IgD-negative memory B cell (primary cell): ENCODE results near the gene UBE2E1. TPM values are rescaled to one million over a fixed set of nuclear protein-coding genes. Genes with fewer than 3 reads are reported as not detected.
A peak's percentile ranks its signal among the peaks of the same experiment; 100 is the strongest.

Source experiments
- H3K27ac Mint-ChIP-seq, 3 donors: one replicate each; pipeline ENCODE4 v1.8.0; 2020 to 2022; ENCODE audit warnings: mild to moderate bottlenecking in 3 of 3, mixed read lengths in 3 of 3, moderate library complexity in 1 of 3
- H3K27me3 Mint-ChIP-seq: one replicate; pipeline ENCODE4 v1.8.0; 2021; ENCODE audit warnings: mixed read lengths
- H3K36me3 Mint-ChIP-seq: one replicate; pipeline ENCODE4 v1.8.0; 2020; ENCODE audit warnings: mild to moderate bottlenecking, mixed read lengths
- H3K4me1 Mint-ChIP-seq, 3 donors: one replicate each; pipeline ENCODE4 v1.8.0; 2020 to 2022; ENCODE audit warnings: mixed read lengths in 3 of 3, mild to moderate bottlenecking in 1 of 3
- H3K4me3 Mint-ChIP-seq, 4 donors: one replicate each; pipeline ENCODE4 v1.8.0; 2020 to 2022; ENCODE audit warnings: mild to moderate bottlenecking in 4 of 4, mixed read lengths in 4 of 4, moderate library complexity in 3 of 4
- H3K9me3 Mint-ChIP-seq, 3 donors: one replicate each; pipeline ENCODE4 v1.8.0; 2020 to 2021; ENCODE audit warnings: mixed read lengths in 3 of 3, mild to moderate bottlenecking in 1 of 3
- polyA plus RNA-seq: library from polyadenylated mRNA; unstranded; fragments of 300-500 nt; fragmentation: Illumina TruSeq; gene quantifications from one replicate; pipeline ENCODE4 v1.2.3, GENCODE V29; 2021

Gene UBE2E1
- polyA plus RNA-seq, 1 donor from 2014 or later: 17.0 TPM

DNA sequence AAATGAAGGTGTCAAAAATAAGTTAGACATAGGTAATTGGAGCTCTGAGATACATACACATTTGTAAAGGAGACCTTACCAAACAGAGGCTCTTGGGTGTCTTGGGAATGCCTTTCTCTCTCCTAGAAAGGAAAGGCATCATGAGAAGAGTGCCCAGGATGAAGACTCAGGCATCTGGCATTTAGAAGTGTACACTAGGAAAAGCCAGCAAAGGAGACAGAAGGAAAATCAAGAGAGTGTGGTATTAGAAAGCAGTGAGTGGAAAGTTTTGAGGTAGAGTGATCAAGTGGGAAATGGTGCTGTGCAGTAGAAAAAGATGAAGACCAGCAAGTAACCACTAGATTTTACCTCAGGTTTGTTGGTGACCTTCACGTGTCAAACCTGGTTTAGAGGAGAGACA, 16.1 kb downstream of the UBE2E1 start:
- H3K9me3 Mint-ChIP-seq: no peaks in the 10 kb centered on the region
- H3K4me3 Mint-ChIP-seq: no peak overlapping the region
- peaks cover 2% of the 10 kb centered on the region for H3K36me3 Mint-ChIP-seq
- peak overlapping the region; percentile 15 to 60 (median 17) for H3K27ac Mint-ChIP-seq
- H3K27me3 Mint-ChIP-seq: no peaks in the 10 kb centered on the region
- H3K4me1 Mint-ChIP-seq: peaks cover 52 to 69% (median 68%) of the 10 kb centered on the region in 3 donors

DNA sequence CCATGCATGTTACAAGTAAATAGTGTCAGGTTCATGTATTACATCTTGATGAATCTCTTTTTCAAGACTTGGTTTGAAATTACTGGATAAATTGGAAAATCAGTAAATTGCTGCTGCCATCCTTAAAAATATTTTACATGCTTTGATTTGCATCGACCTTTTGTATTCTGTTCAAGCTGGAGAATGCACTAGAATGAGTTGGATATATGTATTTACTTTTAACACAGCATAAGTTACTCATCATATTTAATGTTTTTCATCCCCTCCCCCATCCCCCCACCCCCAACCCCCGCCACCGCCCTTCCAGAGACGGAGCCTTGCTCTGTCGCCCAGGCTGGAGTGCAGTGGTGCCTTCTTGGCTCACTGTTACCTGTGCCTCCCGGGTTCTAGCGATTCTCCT, 16.8 kb downstream of the UBE2E1 start:
- peaks cover 51 to 71% (median 70%) of the 10 kb centered on the region in 3 donors for H3K4me1 Mint-ChIP-seq
- H3K9me3 Mint-ChIP-seq: no peaks in the 10 kb centered on the region
- no peak overlapping the region for H3K4me3 Mint-ChIP-seq
- H3K27ac Mint-ChIP-seq: peak overlapping the region in 1 of 3 donors; percentile 24
- H3K27me3 Mint-ChIP-seq: no peaks in the 10 kb centered on the region
- H3K36me3 Mint-ChIP-seq: peaks cover 2% of the 10 kb centered on the region

DNA sequence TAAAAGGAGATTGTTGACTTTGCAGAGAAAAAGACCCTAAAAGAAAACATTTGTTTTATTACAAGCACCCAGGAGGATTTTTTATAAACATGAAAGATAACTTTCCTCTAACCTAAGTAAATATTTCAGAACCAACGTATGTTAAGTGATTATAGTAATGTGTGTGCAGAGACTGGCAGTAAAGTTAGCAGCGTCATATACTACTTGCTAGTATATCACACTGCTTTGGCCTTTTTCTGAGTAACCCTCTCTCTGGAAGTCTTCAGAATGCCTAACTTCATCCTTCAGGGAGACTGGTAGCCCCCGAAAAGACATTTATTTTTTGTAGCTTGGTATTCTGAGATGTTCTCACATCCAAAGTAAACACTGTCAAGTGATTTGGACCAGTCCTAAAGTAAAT, 17.9 kb downstream of the UBE2E1 start:
- peaks cover under 1% of the 10 kb centered on the region for H3K36me3 Mint-ChIP-seq
- peak overlapping the region in 2 of 3 donors; percentile 29 to 64 for H3K27ac Mint-ChIP-seq
- no peak overlapping the region for H3K4me3 Mint-ChIP-seq

GRCh38 chr3:23824699-23825444, 19.1 kb downstream of the UBE2E1 start:
- H3K4me1 Mint-ChIP-seq: peaks cover 57 to 78% (median 72%) of the 10 kb centered on the region in 3 donors
- no peaks in the 10 kb centered on the region for H3K27me3 Mint-ChIP-seq
- peak overlapping the region in 1 of 4 donors; percentile 46 for H3K4me3 Mint-ChIP-seq
- H3K9me3 Mint-ChIP-seq: no peaks in the 10 kb centered on the region
- peaks cover 2% of the 10 kb centered on the region for H3K36me3 Mint-ChIP-seq
- peak overlapping the region; percentile 26 to 71 (median 64) for H3K27ac Mint-ChIP-seq

More for the DNA sequence above, 17.9 kb downstream of the UBE2E1 start:
- no peaks in the 10 kb centered on the region for H3K27me3 Mint-ChIP-seq
- H3K9me3 Mint-ChIP-seq: no peaks in the 10 kb centered on the region
- H3K4me1 Mint-ChIP-seq: peaks cover 54 to 73% (median 69%) of the 10 kb centered on the region in 3 donors

- H3K4me3 Mint-ChIP-seq: no peak overlapping the region
- no peaks in the 10 kb centered on the region for H3K27me3 Mint-ChIP-seq
- no peaks in the 10 kb centered on the region for H3K9me3 Mint-ChIP-seq
- H3K4me1 Mint-ChIP-seq: peaks cover 63 to 80% (median 75%) of the 10 kb centered on the region in 3 donors
- peaks cover 2% of the 10 kb centered on the region for H3K36me3 Mint-ChIP-seq
- H3K27ac Mint-ChIP-seq: peak overlapping the region in 1 of 3 donors; percentile 13
Measured at GRCh38 chr3:23825802-23826201, 20.0 kb downstream of the UBE2E1 start.

DNA sequence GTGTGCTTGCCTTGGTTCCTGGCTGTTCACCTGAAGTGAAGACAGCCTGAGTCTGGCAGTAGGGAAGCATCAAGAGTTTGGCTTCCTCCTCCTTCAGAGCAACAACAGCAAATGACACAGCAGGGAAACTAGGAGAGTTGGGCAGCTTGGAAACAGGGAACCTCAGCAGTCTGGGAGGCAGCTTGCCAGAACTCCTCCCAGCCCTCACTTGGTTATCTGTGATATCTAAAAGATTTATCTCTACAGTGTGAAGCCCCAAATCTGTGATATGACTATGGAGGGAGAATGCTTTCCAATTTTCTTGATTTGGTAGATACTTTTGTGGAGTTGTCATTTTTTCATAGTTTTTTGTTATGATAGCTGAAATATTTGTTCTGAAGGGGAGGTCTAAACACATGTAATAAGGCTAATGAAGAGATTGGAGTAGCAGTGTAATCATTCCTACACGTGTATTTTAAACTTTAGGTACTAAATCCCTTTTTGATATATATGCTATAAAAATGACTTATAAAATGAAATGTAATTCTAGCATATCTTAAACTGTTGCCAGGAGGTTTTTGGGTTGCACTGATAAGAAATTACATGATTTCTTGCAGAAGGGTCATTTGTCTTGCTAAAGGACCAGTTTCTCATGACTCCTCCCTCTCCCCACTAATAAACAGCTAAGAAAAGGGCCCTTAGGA, 20.8 kb downstream of the UBE2E1 start:
- H3K4me3 Mint-ChIP-seq: no peak overlapping the region
- H3K27ac Mint-ChIP-seq: peak overlapping the region in 1 of 3 donors; percentile 18
- peaks cover 64 to 79% (median 72%) of the 10 kb centered on the region in 3 donors for H3K4me1 Mint-ChIP-seq

DNA sequence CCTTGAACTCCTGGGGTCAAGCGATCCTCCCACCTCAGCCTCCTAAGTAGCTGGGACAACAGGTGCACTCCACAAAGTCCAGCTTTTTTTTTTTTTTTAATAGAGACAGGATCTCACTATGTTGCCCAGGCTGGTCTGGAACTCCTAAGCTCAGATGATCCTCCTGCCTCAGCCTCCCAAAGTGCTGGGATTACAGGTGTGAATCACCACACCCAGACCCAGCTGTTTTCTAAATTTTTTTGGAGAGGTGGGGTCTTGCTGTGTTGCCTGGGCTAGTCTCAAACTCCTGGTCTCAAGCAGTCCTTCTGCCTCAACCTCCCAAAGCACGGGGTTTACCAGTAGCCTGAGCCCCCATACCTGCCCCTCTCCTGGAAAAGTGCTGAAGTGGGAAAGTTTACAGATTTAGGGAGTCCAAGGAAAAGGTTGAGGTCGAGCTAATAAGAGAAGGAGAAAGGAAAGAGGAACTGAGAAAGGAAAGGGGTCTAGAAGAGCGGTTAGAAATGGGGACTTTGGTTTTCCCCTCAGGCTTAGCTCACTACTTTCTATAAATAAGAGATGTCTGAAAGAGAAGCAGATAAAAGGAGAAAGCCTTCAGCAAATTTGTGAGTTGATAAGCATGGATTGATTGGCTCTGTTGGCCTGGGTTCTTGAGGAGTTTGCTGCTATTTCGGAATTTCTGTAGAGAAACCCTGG, 23.6 kb downstream of the UBE2E1 start:
- H3K27ac Mint-ChIP-seq: peak overlapping the region; percentile 39 to 93 (median 73)

More for the DNA sequence above, 20.8 kb downstream of the UBE2E1 start:
- H3K27me3 Mint-ChIP-seq: no peaks in the 10 kb centered on the region
- H3K36me3 Mint-ChIP-seq: peaks cover 2% of the 10 kb centered on the region
- H3K9me3 Mint-ChIP-seq: no peaks in the 10 kb centered on the region

DNA sequence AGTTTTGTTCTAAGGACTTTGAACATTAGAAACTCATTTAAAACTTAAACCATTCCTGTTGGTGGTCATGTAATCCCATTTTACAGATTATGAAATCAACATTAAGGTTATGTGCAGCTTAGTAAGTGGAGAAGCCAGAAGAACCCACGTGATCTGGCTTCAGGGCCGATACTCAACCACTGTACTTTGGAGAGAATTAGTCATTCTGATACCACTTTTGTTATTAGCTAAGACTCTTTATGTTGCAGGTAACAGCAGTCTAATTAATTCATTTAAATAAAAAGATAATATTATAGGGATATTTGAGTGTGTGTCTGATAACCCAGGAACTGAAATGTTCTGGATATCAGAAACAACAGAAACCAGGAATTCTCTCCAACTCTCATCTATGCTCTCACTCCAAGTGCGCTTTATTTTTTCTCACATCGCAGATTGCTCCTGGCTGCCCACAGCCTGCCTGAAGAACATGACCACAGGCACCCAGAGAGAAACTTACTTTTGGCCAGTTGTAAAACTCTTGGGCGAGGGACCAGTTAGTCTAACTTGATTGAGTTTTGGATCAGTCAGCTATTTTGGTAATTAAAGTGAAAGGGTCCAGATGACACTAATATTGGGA, 25.2 kb downstream of the UBE2E1 start:
- H3K27me3 Mint-ChIP-seq: no peaks in the 10 kb centered on the region
- no peaks in the 10 kb centered on the region for H3K9me3 Mint-ChIP-seq
- H3K36me3 Mint-ChIP-seq: peaks cover 3% of the 10 kb centered on the region
- H3K4me3 Mint-ChIP-seq: peak overlapping the region in 3 of 4 donors; percentile 6 to 54 (median 46)
- peaks cover 56 to 70% (median 57%) of the 10 kb centered on the region in 3 donors for H3K4me1 Mint-ChIP-seq
- peak overlapping the region in 2 of 3 donors; percentile 39 to 93 for H3K27ac Mint-ChIP-seq

More for the DNA sequence above, 23.6 kb downstream of the UBE2E1 start:
- Mint-ChIP-seq H3K4me3 (peak overlapping the region in 2 of 4 donors; percentile 90 to 91), H3K27me3 (no peaks in the 10 kb centered on the region), H3K36me3 (peaks cover 3% of the 10 kb centered on the region), H3K9me3 (no peaks in the 10 kb centered on the region), H3K4me1 (peaks cover 59 to 77% (median 62%) of the 10 kb centered on the region in 3 donors)

- Mint-ChIP-seq H3K4me3 (peak overlapping the region in 1 of 4 donors; percentile 68), H3K4me1 (peaks cover 56 to 70% (median 57%) of the 10 kb centered on the region in 3 donors), H3K27ac (peak overlapping the region in 1 of 3 donors; percentile 50), H3K9me3 (no peaks in the 10 kb centered on the region), H3K27me3 (no peaks in the 10 kb centered on the region), H3K36me3 (peaks cover 3% of the 10 kb centered on the region)
Measured at GRCh38 chr3:23831517-23832394, 26.0 kb downstream of the UBE2E1 start.

DNA sequence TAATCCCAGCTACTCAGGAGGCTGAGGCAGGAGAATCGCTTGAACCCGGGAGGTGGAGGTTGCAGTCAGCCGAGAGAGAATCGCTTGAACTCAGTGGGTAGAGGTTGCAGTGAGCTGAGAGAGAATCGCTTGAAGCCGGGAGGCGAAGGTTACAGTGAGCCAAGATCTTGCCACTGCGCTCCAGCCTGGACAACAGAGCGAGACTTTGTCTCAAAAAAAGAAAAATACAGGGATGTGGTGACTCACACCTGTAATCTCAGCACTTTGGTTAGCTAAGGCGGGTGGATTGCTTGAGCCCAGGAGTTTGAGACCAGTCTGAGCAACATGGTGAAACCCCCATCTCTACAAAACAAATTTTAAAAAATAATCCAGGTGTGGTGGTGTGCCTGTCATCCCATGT, 26.8 kb downstream of the UBE2E1 start:
- H3K27me3 Mint-ChIP-seq: no peaks in the 10 kb centered on the region
- peak overlapping the region in 1 of 3 donors; percentile 50 for H3K27ac Mint-ChIP-seq
- no peaks in the 10 kb centered on the region for H3K9me3 Mint-ChIP-seq
- peaks cover 3% of the 10 kb centered on the region for H3K36me3 Mint-ChIP-seq
- H3K4me1 Mint-ChIP-seq: peaks cover 58 to 74% (median 63%) of the 10 kb centered on the region in 3 donors
- H3K4me3 Mint-ChIP-seq: no peak overlapping the region

GRCh38 chr3:23834082-23834870, 28.5 kb downstream of the UBE2E1 start:
- Mint-ChIP-seq H3K9me3 (no peaks in the 10 kb centered on the region), H3K4me1 (peaks cover 50 to 66% (median 57%) of the 10 kb centered on the region in 3 donors), H3K36me3 (peaks cover 2% of the 10 kb centered on the region), H3K27me3 (no peaks in the 10 kb centered on the region), H3K27ac (no peak overlapping the region), H3K4me3 (peak overlapping the region in 1 of 4 donors; percentile 17)

GRCh38 chr3:23835087-23835486, 29.3 kb downstream of the UBE2E1 start:
- peak overlapping the region in 1 of 4 donors; percentile 63 for H3K4me3 Mint-ChIP-seq

GRCh38 chr3:23835802-23836201, 30.0 kb downstream of the UBE2E1 start:
- peaks cover 46 to 52% (median 51%) of the 10 kb centered on the region in 3 donors for H3K4me1 Mint-ChIP-seq
- no peak overlapping the region for H3K4me3 Mint-ChIP-seq
- H3K27ac Mint-ChIP-seq: no peak overlapping the region
- H3K27me3 Mint-ChIP-seq: no peaks in the 10 kb centered on the region
- no peaks in the 10 kb centered on the region for H3K9me3 Mint-ChIP-seq
- H3K36me3 Mint-ChIP-seq: peaks cover 2% of the 10 kb centered on the region

More at GRCh38 chr3:23835087-23835486, 29.3 kb downstream of the UBE2E1 start:
- Mint-ChIP-seq H3K27ac (no peak overlapping the region), H3K27me3 (no peaks in the 10 kb centered on the region), H3K9me3 (no peaks in the 10 kb centered on the region), H3K4me1 (peaks cover 50 to 58% (median 57%) of the 10 kb centered on the region in 3 donors), H3K36me3 (peaks cover 2% of the 10 kb centered on the region)
